GM12891 (cell line): ENCODE measurements around the gene ASB15.

Experiments used
- DNase-seq: peaks from one replicate; pipeline ENCODE4 v3.0.0; 2011; ENCODE audit warnings: low spot score; ENCODE audit not compliant: insufficient read length
- FAIRE-seq: peaks from 2 replicates; lab custom pipeline; 2011; peaks lifted over from hg19 to GRCh38; lab: Jason Lieb, UNC
- PAX5 ChIP-seq: IDR thresholded peaks from 2 replicates; pipeline ENCODE4 v1.6.1; 2011; ENCODE audit warnings: low read length, moderate library complexity, mild to moderate bottlenecking; ENCODE audit not compliant: insufficient read depth, severe bottlenecking
- POLR2A ChIP-seq: IDR thresholded peaks from 2 replicates; pipeline ENCODE4 v1.6.1; 2011; ENCODE audit warnings: low read depth, low read length, control low read depth
- POLR2AphosphoS5 ChIP-seq: IDR thresholded peaks from 2 replicates; pipeline ENCODE4 v1.6.1; 2011; ENCODE audit warnings: low read depth, low read length, control low read depth
- POU2F2 ChIP-seq: IDR thresholded peaks from 2 replicates; pipeline ENCODE4 v1.6.1; 2011; ENCODE audit warnings: low read depth, mild to moderate bottlenecking, control low read depth, low read length, moderate library complexity
- SPI1 ChIP-seq: IDR thresholded peaks from 2 replicates; pipeline ENCODE4 v1.6.1; 2011; ENCODE audit warnings: low read depth, low read length, control low read depth
- TAF1 ChIP-seq: IDR thresholded peaks from 2 replicates; pipeline ENCODE4 v1.6.1; 2011; ENCODE audit warnings: low read depth, low read length, control low read depth

Gene ASB15

DNA sequence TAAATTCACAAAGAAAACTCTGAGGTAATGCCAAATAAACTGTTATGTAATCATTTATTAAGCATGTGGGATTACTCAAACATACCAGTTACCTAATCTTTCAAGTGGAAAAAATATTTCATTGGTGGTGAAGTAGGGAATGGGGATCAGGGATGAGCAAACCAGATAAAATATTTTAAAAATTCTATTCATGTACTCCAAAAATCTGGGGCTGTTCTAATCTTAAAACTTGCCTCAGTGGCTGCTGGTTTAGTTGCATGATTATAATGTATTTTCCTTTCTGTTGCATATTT lies 73.5 kb downstream of the ASB15 start:
- no peak for FAIRE-seq
- DNase-seq: no peak

GRCh38 chr7:123677061-123677715 lies 75.6 kb downstream of the ASB15 start:
- no peak for DNase-seq
- TF ChIP-seq PAX5: no peak
- no peak for TF ChIP-seq TAF1
- TF ChIP-seq POU2F2: no peak
- TF ChIP-seq SPI1: no peak
- TF ChIP-seq POLR2A: no peak
- no peak for TF ChIP-seq POLR2AphosphoS5
- no peak for FAIRE-seq

More for the DNA sequence above, 73.5 kb downstream of the ASB15 start:
- TF ChIP-seq POLR2AphosphoS5 (no peak), SPI1 (no peak), TAF1 (no peak), POU2F2 (no peak), POLR2A (no peak), PAX5 (no peak)

- no peak for FAIRE-seq
- no peak for DNase-seq
- TF ChIP-seq TAF1 (no peak), PAX5 (no peak), POU2F2 (no peak), POLR2AphosphoS5 (no peak), SPI1 (no peak), POLR2A (no peak)
Observed at GRCh38 chr7:123679614-123680013, 78.0 kb downstream of the ASB15 start.

- FAIRE-seq: no peak
- TF ChIP-seq POLR2AphosphoS5: no peak
- no peak for DNase-seq
Observed at GRCh38 chr7:123680580-123680979, 79.0 kb downstream of the ASB15 start.

GRCh38 chr7:123681561-123681960 lies 79.9 kb downstream of the ASB15 start:
- TF ChIP-seq POU2F2 (no peak), PAX5 (no peak), TAF1 (no peak), SPI1 (no peak), POLR2A (no peak), POLR2AphosphoS5 (no peak)
- DNase-seq: no peak
- FAIRE-seq: no peak

GRCh38 chr7:123682690-123683089 lies 81.1 kb downstream of the ASB15 start:
- no peak for FAIRE-seq

DNA sequence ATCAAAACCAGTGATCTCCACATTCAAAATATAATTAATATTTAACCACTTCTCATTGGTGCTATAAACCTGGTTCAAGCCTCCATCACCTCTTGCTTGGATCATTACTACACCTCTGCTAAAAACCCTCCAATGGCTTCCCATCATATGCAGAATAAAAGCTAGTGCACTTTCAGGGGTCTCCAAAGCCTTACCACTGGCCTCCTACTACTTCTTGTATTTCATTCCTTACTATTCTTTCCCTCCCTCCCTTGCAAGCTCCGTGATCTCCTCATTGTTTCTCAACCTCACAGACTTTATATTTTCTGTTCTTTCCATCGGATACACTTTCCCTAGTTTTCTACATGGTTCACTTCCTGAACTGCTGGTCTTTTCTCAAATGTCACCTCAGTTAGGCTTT lies 85.5 kb downstream of the ASB15 start:
- TF ChIP-seq POLR2A (no peak), TAF1 (no peak), POU2F2 (no peak), SPI1 (no peak), POLR2AphosphoS5 (no peak), PAX5 (no peak)
- no peak for DNase-seq
- FAIRE-seq: no peak

More at GRCh38 chr7:123682690-123683089, 81.1 kb downstream of the ASB15 start:
- TF ChIP-seq POU2F2 (no peak), POLR2AphosphoS5 (no peak), PAX5 (no peak), TAF1 (no peak), POLR2A (no peak), SPI1 (no peak)
- no peak for DNase-seq

GRCh38 chr7:123687727-123688126 lies 86.1 kb downstream of the ASB15 start:
- FAIRE-seq (no peak), DNase-seq (no peak)
- TF ChIP-seq POLR2A: no peak
- no peak for TF ChIP-seq SPI1
- TF ChIP-seq POLR2AphosphoS5: no peak
- no peak for TF ChIP-seq PAX5
- TF ChIP-seq TAF1: no peak
- no peak for TF ChIP-seq POU2F2
